GM19395 (cell line): Measurements from ENCODE around the gene HCFC2.
A peak's percentile ranks its signal among the peaks of the same experiment; 100 is the strongest.

Source experiments
- ATAC-seq: cut with Tn5 transposase; IDR thresholded peaks from one replicate; pipeline ENCODE4 v1.9.1; 2021; ENCODE audit warnings: mild to moderate bottlenecking, moderate library complexity; ENCODE audit not compliant: unreplicated experiment

HCFC2 gene

GRCh38 chr12:104056419-104056972 is 7.8 kb upstream of the HCFC2 start:
- no peak for ATAC-seq

- no peak for ATAC-seq
Observed at GRCh38 chr12:104057771-104058197, 6.5 kb upstream of the HCFC2 start.

GRCh38 chr12:104058802-104059201 is 5.5 kb upstream of the HCFC2 start:
- no peak for ATAC-seq

- ATAC-seq: no peak
Observed at GRCh38 chr12:104059963-104060362, 4.4 kb upstream of the HCFC2 start.

- no peak for ATAC-seq
Observed at GRCh38 chr12:104060791-104061190, 3.5 kb upstream of the HCFC2 start.

- peak; percentile 52 for ATAC-seq
Observed at GRCh38 chr12:104063712-104064030, 660 bp upstream of the HCFC2 start.

GRCh38 chr12:104064842-104065427 is 604 bp downstream of the HCFC2 start:
- peak; percentile 15 for ATAC-seq

- ATAC-seq: no peak
Observed at GRCh38 chr12:104072099-104072498, 7.8 kb downstream of the HCFC2 start.

GRCh38 chr12:104073699-104074098 is 9.4 kb downstream of the HCFC2 start:
- no peak for ATAC-seq

GRCh38 chr12:104079024-104079423 is 14.7 kb downstream of the HCFC2 start:
- no peak for ATAC-seq

GRCh38 chr12:104080764-104081163 is 16.4 kb downstream of the HCFC2 start:
- ATAC-seq: no peak

- peak; percentile 92 for ATAC-seq
Observed at GRCh38 chr12:104083769-104084475, 19.6 kb downstream of the HCFC2 start.

- ATAC-seq: no peak
Observed at GRCh38 chr12:104090685-104091084, 26.4 kb downstream of the HCFC2 start.

- no peak for ATAC-seq
Observed at GRCh38 chr12:104091136-104091535, 26.8 kb downstream of the HCFC2 start.

- no peak for ATAC-seq
Observed at GRCh38 chr12:104094284-104094683, 30.0 kb downstream of the HCFC2 start.

GRCh38 chr12:104095289-104095688 is 31.0 kb downstream of the HCFC2 start:
- ATAC-seq: no peak

GRCh38 chr12:104097954-104098353 is 33.6 kb downstream of the HCFC2 start:
- ATAC-seq: no peak

GRCh38 chr12:104105461-104105860 is 41.1 kb downstream of the HCFC2 start:
- no peak for ATAC-seq

- ATAC-seq: no peak
Observed at GRCh38 chr12:104106965-104107364, 42.6 kb downstream of the HCFC2 start.

- peak; percentile 76 for ATAC-seq
Observed at GRCh38 chr12:104108755-104109445, 44.6 kb downstream of the HCFC2 start.

GRCh38 chr12:104109446-104110271 is 45.3 kb downstream of the HCFC2 start:
- no peak for ATAC-seq
